Measurements from ENCODE around the gene CSTB.

DNA sequence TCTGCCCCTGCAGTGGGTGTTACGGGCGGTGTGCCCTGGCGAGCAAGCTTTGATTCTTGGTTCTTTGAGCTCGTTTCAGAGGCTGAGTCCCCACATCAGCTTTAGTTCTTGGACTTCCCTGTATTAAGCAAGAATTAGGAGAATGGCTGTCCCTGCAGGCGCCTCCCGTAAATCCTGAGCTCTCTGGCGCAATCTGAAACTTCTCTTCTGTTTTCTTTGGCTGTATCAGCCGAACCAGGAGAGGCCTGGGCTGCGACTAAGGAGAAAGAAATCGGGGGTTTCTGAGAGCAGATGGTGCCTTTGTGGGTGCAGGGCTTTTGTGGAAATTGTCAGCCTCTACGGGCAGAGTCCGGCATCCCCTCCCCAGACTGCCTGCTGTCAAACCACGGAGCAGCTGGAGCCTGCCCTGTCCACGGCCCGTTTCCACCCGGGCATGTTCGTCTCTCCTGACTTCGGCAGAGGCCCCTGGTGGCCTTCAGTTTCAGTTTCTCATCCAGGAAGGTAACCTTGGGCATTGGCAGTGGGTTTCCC is 17.9 kb downstream of the CSTB start:
- TF ChIP-seq, protein P1, sequence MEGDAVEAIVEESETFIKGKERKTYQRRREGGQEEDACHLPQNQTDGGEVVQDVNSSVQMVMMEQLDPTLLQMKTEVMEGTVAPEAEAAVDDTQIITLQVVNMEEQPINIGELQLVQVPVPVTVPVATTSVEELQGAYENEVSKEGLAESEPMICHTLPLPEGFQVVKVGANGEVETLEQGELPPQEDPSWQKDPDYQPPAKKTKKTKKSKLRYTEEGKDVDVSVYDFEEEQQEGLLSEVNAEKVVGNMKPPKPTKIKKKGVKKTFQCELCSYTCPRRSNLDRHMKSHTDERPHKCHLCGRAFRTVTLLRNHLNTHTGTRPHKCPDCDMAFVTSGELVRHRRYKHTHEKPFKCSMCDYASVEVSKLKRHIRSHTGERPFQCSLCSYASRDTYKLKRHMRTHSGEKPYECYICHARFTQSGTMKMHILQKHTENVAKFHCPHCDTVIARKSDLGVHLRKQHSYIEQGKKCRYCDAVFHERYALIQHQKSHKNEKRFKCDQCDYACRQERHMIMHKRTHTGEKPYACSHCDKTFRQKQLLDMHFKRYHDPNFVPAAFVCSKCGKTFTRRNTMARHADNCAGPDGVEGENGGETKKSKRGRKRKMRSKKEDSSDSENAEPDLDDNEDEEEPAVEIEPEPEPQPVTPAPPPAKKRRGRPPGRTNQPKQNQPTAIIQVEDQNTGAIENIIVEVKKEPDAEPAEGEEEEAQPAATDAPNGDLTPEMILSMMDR (IDR thresholded peaks at IDR 0.05; ENCODE audit: insufficient read depth, low read depth, low read length) = no peak
- no peak for TF ChIP-seq EZH2 (IDR thresholded peaks at IDR 0.05; ENCODE audit: insufficient read depth, low read length)
